NCI-H2196 treated with DMSO at 0.1 percent for 48 hours (cell line): ENCODE data around the gene FXYD1.
A peak's percentile ranks its signal among the peaks of the same experiment; 100 is the strongest.

ENCODE experiments used
- DNase-seq: peaks from one replicate; lab custom pipeline; 2025; ENCODE audit not compliant: unreplicated experiment; lab: John Stamatoyannopoulos, UW

Gene FXYD1

GRCh38 chr19:35106898-35107541 is 31.6 kb upstream of the FXYD1 start:
- DNase-seq = no peak

DNA sequence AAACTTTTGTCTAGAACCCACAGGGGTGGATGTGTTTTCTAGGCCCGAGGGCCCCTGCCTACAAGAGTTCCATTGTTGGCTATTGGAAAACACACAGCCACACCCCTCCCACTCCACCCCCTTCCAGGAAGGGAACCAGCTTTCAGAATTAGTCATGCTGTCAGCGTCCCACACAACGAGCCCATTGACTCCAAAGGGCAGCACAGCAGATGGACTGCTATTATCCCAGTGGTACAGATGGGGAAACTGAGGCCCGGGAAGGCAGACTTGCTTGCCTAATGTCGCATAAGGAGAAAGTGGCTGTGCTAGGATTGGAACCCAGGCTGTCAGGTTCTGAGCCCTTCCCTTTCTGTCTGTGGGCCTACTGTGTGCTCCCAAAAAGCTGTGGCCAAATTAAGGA is 31.1 kb upstream of the FXYD1 start:
- DNase-seq = no peak

GRCh38 chr19:35108730-35109129 is 29.9 kb upstream of the FXYD1 start:
- DNase-seq = no peak

DNA sequence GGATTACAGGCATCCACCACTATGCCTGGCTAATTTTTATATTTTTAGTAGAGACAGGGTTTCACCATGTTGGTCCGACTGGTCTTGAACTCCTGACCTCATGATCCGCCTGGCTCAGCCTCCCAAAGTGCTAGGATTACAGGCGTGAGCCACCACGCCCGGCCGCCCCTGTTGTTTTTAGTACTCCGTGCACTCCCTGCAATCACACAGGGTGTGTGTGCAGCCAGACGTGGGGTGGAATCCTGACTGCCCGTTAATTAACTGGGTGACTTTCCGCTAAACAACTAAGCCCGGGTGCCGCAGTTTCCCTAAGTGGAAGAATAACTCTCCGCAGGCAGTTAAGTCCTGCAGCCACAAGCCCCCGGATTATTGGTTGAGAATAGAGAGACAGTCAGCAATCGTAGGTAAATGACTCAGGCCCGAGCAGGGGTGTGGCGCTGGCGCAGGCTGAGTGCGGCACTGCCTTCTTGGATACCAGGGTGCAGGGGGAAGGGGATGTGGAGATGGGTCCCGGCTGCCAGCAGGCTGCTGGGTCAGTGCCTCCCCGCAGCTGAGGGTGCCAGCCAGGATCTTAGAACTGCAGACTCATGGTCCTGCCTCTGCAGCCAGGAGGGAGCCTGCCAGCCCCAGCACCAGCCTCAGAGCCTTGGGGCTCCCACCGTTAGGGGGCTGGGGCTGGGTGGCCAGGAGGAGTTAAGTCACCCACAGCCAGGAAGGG is 29.1 kb upstream of the FXYD1 start:
- DNase-seq = no peak

- no peak for DNase-seq
Observed at GRCh38 chr19:35110974-35111373, 27.6 kb upstream of the FXYD1 start.

DNA sequence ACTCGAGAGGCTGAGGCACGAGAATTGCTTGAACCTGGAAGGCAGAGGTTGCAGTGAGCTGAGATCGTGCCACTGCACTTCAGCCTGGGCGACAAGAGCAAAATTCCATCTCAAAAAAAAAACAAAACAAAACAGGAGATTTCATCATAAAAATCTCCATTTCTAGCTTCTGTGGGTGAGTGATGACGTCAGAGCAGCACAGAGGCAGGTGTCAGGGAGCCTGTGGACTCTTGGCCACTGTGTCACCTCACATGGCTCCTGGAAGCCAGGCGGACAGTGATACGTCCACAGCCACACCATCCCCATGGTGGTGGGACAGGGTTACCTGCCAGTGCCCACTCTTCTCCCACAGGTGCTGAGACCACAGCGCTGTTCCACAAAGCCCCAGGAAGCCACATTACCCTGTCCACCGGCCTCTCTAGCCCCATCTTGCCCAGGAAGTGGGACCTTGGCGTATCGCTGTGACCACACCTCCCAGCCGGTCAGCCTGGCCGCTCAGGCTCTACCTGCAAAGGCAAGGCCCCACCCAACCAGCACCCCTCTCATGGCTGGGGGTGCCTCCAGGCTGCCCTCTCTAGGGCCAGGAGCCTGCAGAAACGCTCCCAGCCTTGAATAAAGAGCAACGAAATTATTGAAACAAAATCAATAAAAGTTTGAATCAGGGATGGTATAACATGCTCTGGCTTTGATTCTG is 25.5 kb upstream of the FXYD1 start:
- no peak for DNase-seq

- no peak for DNase-seq
Observed at GRCh38 chr19:35114353-35115176, 24.1 kb upstream of the FXYD1 start.

DNA sequence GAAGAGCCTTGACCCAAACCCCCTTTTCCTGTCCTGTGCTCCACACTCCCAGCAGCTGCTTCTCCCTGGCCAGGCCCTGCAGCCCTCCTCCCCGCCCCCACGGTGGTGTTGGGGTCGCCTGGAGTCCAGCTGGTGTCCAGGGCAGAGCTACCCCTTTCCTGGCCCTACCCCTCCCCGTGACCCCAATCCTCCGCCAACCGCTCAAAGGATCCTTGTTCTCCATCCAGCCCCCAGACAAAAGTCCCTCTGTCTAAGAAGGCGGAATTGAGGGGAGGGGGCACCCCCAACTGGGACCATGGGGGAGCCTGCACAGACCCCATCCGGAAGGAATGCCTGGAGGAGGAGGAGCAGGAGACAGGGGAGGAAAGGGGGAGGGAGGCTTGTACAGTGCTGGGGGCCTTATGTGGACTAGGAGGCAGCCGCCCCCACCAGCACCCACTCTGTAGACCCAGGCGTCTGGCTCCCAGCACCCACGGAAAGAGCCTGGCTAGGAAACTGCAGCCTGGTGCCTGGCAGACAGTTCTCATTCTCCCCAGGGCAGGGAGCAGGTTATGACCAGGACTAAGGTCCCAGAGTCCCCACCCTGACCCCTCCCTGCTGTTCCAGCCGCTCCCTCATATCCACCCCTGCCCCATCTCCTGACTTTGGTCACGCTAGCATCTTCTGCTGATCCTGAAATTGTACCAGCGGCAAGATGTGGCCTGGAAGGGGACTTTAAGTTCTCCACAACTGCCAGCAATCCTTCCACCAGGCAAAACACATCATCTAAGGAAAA is 23.3 kb upstream of the FXYD1 start, which contains the start of gene FXYD3:
FXYD3 (plus strand) TSS at position 647 of the 775 bp plus-strand sequence. CDS start 3,554 bp downstream, outside the sequence.
- DNase-seq = no peak

- DNase-seq = no peak
Observed at GRCh38 chr19:35116072-35116801, 22.4 kb upstream of the FXYD1 start.

GRCh38 chr19:35117116-35117515 is 21.5 kb upstream of the FXYD1 start:
- DNase-seq = no peak

- DNase-seq = no peak
Observed at GRCh38 chr19:35117799-35118198, 20.8 kb upstream of the FXYD1 start.

- DNase-seq = no peak
Observed at GRCh38 chr19:35118268-35119020, 20.2 kb upstream of the FXYD1 start.

GRCh38 chr19:35119091-35119490 is 19.5 kb upstream of the FXYD1 start:
- no peak for DNase-seq

DNA sequence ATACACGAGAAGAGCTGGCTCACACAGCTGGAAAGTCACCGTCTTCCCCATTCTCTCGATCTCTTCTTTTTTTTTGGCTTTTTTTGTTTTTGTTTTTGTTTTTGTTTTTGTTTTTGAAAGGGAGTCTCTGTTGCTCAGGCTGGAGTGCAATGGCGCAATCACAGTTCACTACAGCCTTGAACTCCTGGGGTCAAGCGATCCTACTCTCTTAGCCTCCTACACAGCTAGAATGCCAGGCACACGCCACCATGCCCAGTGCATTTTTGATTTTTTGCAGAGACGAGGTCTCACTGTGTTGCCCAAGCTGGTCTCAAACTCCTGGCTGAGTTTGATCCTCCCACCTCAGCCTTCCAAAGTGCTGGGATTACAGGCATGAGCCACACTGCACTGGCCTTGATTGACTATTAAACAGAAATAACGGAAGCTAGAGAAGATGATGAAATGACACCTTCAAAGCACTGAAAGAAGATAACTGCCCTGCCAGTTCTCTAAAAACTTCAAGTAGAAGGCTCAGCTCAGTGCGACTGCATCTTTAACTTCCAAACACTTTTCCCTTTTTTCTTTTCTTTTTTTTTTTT is 19.0 kb upstream of the FXYD1 start:
- DNase-seq = no peak

DNA sequence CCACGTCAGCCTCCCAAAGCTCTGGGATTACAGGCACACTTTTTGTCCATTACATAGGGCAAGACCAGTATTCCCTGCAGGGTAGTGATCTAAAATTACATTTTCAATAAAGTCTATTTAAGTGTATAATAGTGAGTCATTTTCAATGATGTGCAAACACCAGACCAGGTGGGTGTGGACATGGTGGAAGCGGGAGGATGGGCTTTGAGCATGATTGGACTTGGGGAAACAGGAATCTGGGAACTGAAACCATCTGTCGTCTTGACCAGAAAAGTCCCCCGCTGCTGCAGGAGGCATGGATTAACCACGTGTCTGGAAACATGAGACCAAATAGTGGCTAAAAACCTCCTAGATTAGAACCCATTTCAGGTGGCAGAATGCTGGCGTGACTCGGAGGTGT is 18.1 kb upstream of the FXYD1 start:
- DNase-seq = peak; percentile 95

- DNase-seq = no peak
Observed at GRCh38 chr19:35120898-35121297, 17.7 kb upstream of the FXYD1 start.

DNA sequence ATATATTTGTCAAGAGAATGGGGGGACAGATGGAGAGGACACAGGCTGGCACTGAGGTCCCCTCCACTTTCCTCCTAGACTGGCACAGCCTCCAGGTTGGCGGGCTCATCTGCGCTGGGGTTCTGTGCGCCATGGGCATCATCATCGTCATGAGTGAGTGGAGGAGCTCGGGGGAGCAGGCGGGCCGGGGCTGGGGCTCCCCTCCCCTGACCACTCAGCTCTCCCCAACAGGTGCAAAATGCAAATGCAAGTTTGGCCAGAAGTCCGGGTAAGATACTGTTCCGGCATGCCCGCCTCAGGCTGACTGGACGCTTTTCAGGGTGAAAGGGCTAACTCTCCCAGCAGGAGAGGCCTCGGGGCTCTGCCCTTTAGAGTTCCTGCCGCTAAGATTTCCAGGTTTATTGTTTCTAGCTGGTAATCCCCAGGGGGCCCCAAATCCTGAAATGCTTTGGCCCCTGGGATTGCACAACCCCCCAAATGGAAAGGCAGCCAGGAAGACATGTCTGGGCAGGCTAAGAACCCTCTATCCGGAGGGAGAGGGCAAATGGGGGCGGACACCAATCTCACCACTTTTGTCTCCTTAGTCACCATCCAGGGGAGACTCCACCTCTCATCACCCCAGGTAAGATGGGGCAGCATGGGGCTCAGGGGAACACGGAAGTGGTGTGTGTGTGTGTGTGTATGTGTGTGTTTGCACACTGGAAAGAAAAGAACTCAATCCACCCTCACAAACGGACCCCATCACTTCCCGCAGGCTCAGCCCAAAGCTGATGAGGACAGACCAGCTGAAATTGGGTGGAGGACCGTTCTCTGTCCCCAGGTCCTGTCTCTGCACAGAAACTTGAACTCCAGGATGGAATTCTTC is 15.7 kb upstream of the FXYD1 start:
- DNase-seq = no peak

DNA sequence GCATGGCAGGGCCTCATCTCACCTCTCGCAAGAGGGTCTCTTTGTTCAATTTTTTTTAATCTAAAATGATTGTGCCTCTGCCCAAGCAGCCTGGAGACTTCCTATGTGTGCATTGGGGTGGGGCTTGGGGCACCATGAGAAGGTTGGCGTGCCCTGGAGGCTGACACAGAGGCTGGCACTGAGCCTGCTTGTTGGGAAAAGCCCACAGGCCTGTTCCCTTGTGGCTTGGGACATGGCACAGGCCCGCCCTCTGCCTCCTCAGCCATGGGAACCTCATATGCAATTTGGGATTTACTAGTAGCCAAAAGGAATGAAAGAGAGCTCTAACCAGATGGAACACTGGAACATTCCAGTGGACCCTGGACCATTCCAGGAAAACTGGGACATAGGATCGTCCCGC is 15.1 kb upstream of the FXYD1 start:
- DNase-seq = no peak
